H1 (cell line): Measurements from ENCODE around the gene REPIN1. TPM values are rescaled to one million over a fixed set of nuclear protein-coding genes. Genes with fewer than 3 reads are reported as not detected.

Experiments
- CTCF ChIA-PET: fragments of 300-600 bp; sonication (Branson Sonifier 250); formaldehyde crosslinking; loops from one replicate; lab custom pipeline; 2021; ENCODE audit not compliant: partially characterized antibody; lab: Charles Lee
- POLR2A ChIA-PET: fragments of 300-600 bp; sonication (Branson Sonifier 250); formaldehyde crosslinking; loops from one replicate; lab custom pipeline; 2021; ENCODE audit warnings: inconsistent platforms; ENCODE audit not compliant: partially characterized antibody; lab: Charles Lee
- DNase-seq, 2 experiments: peaks; one replicate each; pipeline versions ENCODE4 v3.0.0 to v3.0.0-alpha.2; 2010 to 2022; ENCODE audit warnings: low spot score in 2 of 2, low read depth in 1 of 2, mixed read lengths in 1 of 2
- FAIRE-seq: peaks from 2 replicates; lab custom pipeline; 2011; peaks lifted over from hg19 to GRCh38; lab: Jason Lieb, UNC
- H2AFZ ChIP-seq: 2 replicates; pipeline ENCODE4 v1.8.1; 2012; ENCODE audit warnings: low read length, inconsistent platforms
- H2AK5ac ChIP-seq: 2 replicates; pipeline ENCODE4 v1.6.1; 2013; ENCODE audit warnings: low read depth, low read length
- H2BK120ac ChIP-seq: replicated peaks from 2 replicates; pipeline ENCODE3; 2013; ENCODE audit warnings: low read depth, low read length, inconsistent platforms
- H2BK12ac ChIP-seq: 2 replicates; pipeline ENCODE4 v1.6.1; 2013; ENCODE audit warnings: low read depth, low read length
- H2BK15ac ChIP-seq: 2 replicates; pipeline ENCODE4 v1.6.1; 2013; ENCODE audit warnings: low read length
- H2BK20ac ChIP-seq: 2 replicates; pipeline ENCODE4 v1.6.1; 2013; ENCODE audit warnings: low read length
- H2BK5ac ChIP-seq: 2 replicates; pipeline ENCODE4 v1.6.1; 2013; ENCODE audit warnings: low read depth, low read length
- H3K14ac ChIP-seq: 2 replicates; pipeline ENCODE4 v1.6.1; 2013; ENCODE audit warnings: inconsistent platforms; ENCODE audit not compliant: insufficient read length
- H3K18ac ChIP-seq: 2 replicates; pipeline ENCODE4 v1.6.1; 2013; ENCODE audit warnings: low read length; ENCODE audit errors: extremely low read depth
- H3K23ac ChIP-seq: 2 replicates; pipeline ENCODE4 v1.6.1; 2013; ENCODE audit warnings: inconsistent platforms; ENCODE audit not compliant: insufficient read length
- H3K23me2 ChIP-seq: 2 replicates; pipeline ENCODE4 v1.6.1; 2013; ENCODE audit warnings: low read depth, low read length
- H3K27ac ChIP-seq: 2 replicates; pipeline ENCODE4 v1.6.1; 2011; ENCODE audit warnings: low read depth, low read length, inconsistent platforms
- H3K27me3 ChIP-seq, 4 experiments: replicated peaks in 1 of 4; 1 replicate in 1 of 4; 2 replicates in 3 of 4; pipeline versions ENCODE4 v1.6.1 to v1.8.1; 2011 to 2013; ENCODE audit warnings: low read length in 3 of 4, mild to moderate bottlenecking in 3 of 4, inconsistent platforms in 2 of 4, mixed read lengths in 2 of 4, moderate library complexity in 1 of 4; ENCODE audit not compliant: control insufficient read depth in 3 of 4, insufficient read depth in 3 of 4; ENCODE audit errors: extremely low read depth in 1 of 4
- H3K36me3 ChIP-seq, 4 experiments: 2 replicates each; pipeline versions ENCODE4 v1.6.1 to v1.8.1; 2011 to 2013; ENCODE audit warnings: mild to moderate bottlenecking in 4 of 4, low read length in 3 of 4, moderate library complexity in 2 of 4, control low read depth in 1 of 4, inconsistent platforms in 1 of 4; ENCODE audit not compliant: insufficient read depth in 4 of 4, control insufficient read depth in 2 of 4
- H3K4ac ChIP-seq: replicated peaks from 2 replicates; pipeline ENCODE3; 2013; ENCODE audit warnings: low read length, low read depth, mixed read lengths, inconsistent platforms; ENCODE audit not compliant: insufficient read length
- H3K4me1 ChIP-seq, 4 experiments: replicated peaks in 1 of 4; 1 replicate in 1 of 4; 2 replicates in 3 of 4; pipeline versions ENCODE4 v1.6.1 to v1.8.1; 2011 to 2013; ENCODE audit warnings: low read length in 3 of 4, inconsistent platforms in 2 of 4, mixed read lengths in 1 of 4; ENCODE audit not compliant: insufficient read depth in 4 of 4, control insufficient read depth in 3 of 4
- H3K4me2 ChIP-seq, 2 experiments: 2 replicates each; pipeline versions ENCODE4 v1.6.1 to v1.8.1; 2011 to 2013; ENCODE audit warnings: low read depth in 2 of 2, low read length in 2 of 2, control low read depth in 1 of 2, inconsistent platforms in 1 of 2, mild to moderate bottlenecking in 1 of 2; ENCODE audit not compliant: insufficient read depth in 1 of 2
- H3K4me3 ChIP-seq, 4 experiments: fragments of 200-600, 300-600 bp in 1 of 4; sonication (generic), shearing (Covaris generic), sonication (Bioruptor Twin) in 1 of 4; 2 replicates each; pipeline versions ENCODE4 v1.5.1 to v1.8.1; 2011 to 2016; ENCODE audit warnings: low read length in 4 of 4, low read depth in 3 of 4, control low read depth in 2 of 4, inconsistent platforms in 2 of 4, mild to moderate bottlenecking in 2 of 4, mixed read lengths in 1 of 4, moderate library complexity in 1 of 4; ENCODE audit not compliant: insufficient read depth in 2 of 4; ENCODE audit errors: extremely low read depth in 1 of 4
- H3K56ac ChIP-seq: replicated peaks from 2 replicates; pipeline ENCODE3; 2013; ENCODE audit warnings: low read depth, mild to moderate bottlenecking, mixed read lengths, low read length, inconsistent platforms; ENCODE audit not compliant: insufficient read length
- H3K79me1 ChIP-seq: 2 replicates; pipeline ENCODE4 v1.6.1; 2013; ENCODE audit warnings: low read depth, low read length, control low read depth
- H3K79me2 ChIP-seq, 2 experiments: 2 replicates each; pipeline versions ENCODE4 v1.6.1 to v1.8.1; 2012 to 2013; ENCODE audit warnings: low read length in 2 of 2, mild to moderate bottlenecking in 2 of 2, inconsistent platforms in 1 of 2; ENCODE audit not compliant: insufficient read depth in 2 of 2, control insufficient read depth in 1 of 2
- H3K9ac ChIP-seq, 4 experiments: replicated peaks in 1 of 4; 1 replicate in 1 of 4; 2 replicates in 3 of 4; pipeline versions ENCODE4 v1.6.1 to v1.8.1; 2011 to 2013; ENCODE audit warnings: low read depth in 3 of 4, low read length in 3 of 4, control low read depth in 2 of 4, mild to moderate bottlenecking in 2 of 4, moderate library complexity in 2 of 4, inconsistent platforms in 1 of 4; ENCODE audit errors: extremely low read depth in 1 of 4
- H3K9me3 ChIP-seq, 2 experiments: 2 replicates each; pipeline versions ENCODE4 v1.6.1 to v1.8.1; 2012 to 2013; ENCODE audit warnings: mild to moderate bottlenecking in 2 of 2, moderate library complexity in 2 of 2, control low read depth in 1 of 2, inconsistent platforms in 1 of 2, low read depth in 1 of 2, low read length in 1 of 2, mixed read lengths in 1 of 2; ENCODE audit not compliant: insufficient read depth in 2 of 2
- H4K20me1 ChIP-seq, 2 experiments: replicated peaks in 1 of 2; 2 replicates each; pipeline versions ENCODE3 to v1.8.1; 2011 to 2013; ENCODE audit warnings: inconsistent platforms in 2 of 2, low read length in 2 of 2, mild to moderate bottlenecking in 1 of 2; ENCODE audit not compliant: insufficient read depth in 2 of 2, control insufficient read depth in 1 of 2
- H4K5ac ChIP-seq: 2 replicates; pipeline ENCODE4 v1.6.1; 2013; ENCODE audit warnings: low read length, low read depth, mixed read lengths, inconsistent platforms; ENCODE audit not compliant: insufficient read length
- H4K8ac ChIP-seq: 2 replicates; pipeline ENCODE4 v1.8.0; 2013; ENCODE audit warnings: mild to moderate bottlenecking, moderate library complexity, low read length, inconsistent platforms; ENCODE audit not compliant: insufficient read depth; ENCODE audit errors: extremely low read depth
- H4K91ac ChIP-seq: replicated peaks from 2 replicates; pipeline ENCODE3; 2013; ENCODE audit warnings: low read length, mixed read lengths, inconsistent platforms; ENCODE audit not compliant: insufficient read length
- BCL11A ChIP-seq, 2 experiments: IDR thresholded peaks; one replicate each; pipeline ENCODE4 v1.6.1; 2011; ENCODE audit warnings: low read depth in 2 of 2, low read length in 2 of 2, mild to moderate bottlenecking in 2 of 2
- FOSL1 ChIP-seq: IDR thresholded peaks from 2 replicates; pipeline ENCODE4 v1.6.1; 2011; ENCODE audit warnings: mild to moderate bottlenecking, low read depth, low read length, moderate library complexity; ENCODE audit not compliant: insufficient read depth
- HDAC2 ChIP-seq, 2 experiments: fragments of 300-600 bp in 1 of 2; sonication (generic) in 1 of 2; IDR thresholded peaks; 2 replicates each; pipeline ENCODE4 v1.6.1; 2011 to 2012; ENCODE audit warnings: low read depth in 2 of 2, low read length in 2 of 2, mild to moderate bottlenecking in 2 of 2, moderate library complexity in 2 of 2, borderline replicate concordance in 1 of 2, inconsistent platforms in 1 of 2
- HDAC6 ChIP-seq: IDR thresholded peaks from one replicate; pipeline ENCODE4 v1.7.1; 2012; ENCODE audit warnings: low read depth, mild to moderate bottlenecking, inconsistent platforms, low read length, moderate library complexity
- PHF8 ChIP-seq: fragments of 200-600 bp; sonication (generic); conservative IDR thresholded peaks from 2 replicates; pipeline ENCODE4 v1.7.1; 2012; ENCODE audit warnings: low read depth, mild to moderate bottlenecking, inconsistent platforms, low read length, moderate library complexity
- POLR2A ChIP-seq, 2 experiments: IDR thresholded peaks; 1 replicate in 1 of 2; 2 replicates in 1 of 2; pipeline ENCODE4 v1.6.1; 2011; ENCODE audit warnings: low read depth in 2 of 2, low read length in 2 of 2, mild to moderate bottlenecking in 2 of 2; ENCODE audit errors: control extremely low read depth in 1 of 2
- SP2 ChIP-seq: IDR thresholded peaks from 2 replicates; pipeline ENCODE4 v1.6.1; 2012; ENCODE audit warnings: mild to moderate bottlenecking, low read length, inconsistent platforms
- SRF ChIP-seq: IDR thresholded peaks from 2 replicates; pipeline ENCODE4 v1.6.1; 2011; ENCODE audit warnings: mild to moderate bottlenecking, low read depth, low read length, moderate library complexity
- SUZ12 ChIP-seq: fragments of 200-600 bp; sonication (generic); IDR thresholded peaks from 2 replicates; pipeline ENCODE4 v1.6.1; 2012; ENCODE audit warnings: mild to moderate bottlenecking, inconsistent platforms, low read length, moderate library complexity, mixed read lengths
- TAF1 ChIP-seq: IDR thresholded peaks from 2 replicates; pipeline ENCODE4 v1.6.1; 2011; ENCODE audit warnings: mild to moderate bottlenecking, low read depth, low read length
- TCF12 ChIP-seq: IDR thresholded peaks from 2 replicates; pipeline ENCODE4 v1.6.1; 2011; ENCODE audit warnings: low read depth, mild to moderate bottlenecking, low read length
- USF2 ChIP-seq: IDR thresholded peaks from 2 replicates; pipeline ENCODE4 v1.6.1; 2011; ENCODE audit warnings: low read length, improper control_type of control experiment
- YY1 ChIP-seq: IDR thresholded peaks from 2 replicates; pipeline ENCODE4 v1.6.1; 2011; ENCODE audit warnings: low read depth, mild to moderate bottlenecking, low read length
- WGBS, 2 experiments: shearing (Covaris generic) in 1 of 2; methylation state at CpG; one replicate each; pipeline versions ENCODE4 v1.1.6 to v1.1.7; 2013 to 2015; ENCODE audit warnings: low lambda C conversion rate in 2 of 2, mixed read lengths in 2 of 2, inconsistent platforms in 1 of 2, low coverage in 1 of 2, missing lambda C conversion rate in 1 of 2; ENCODE audit not compliant: insufficient replicate concordance in 2 of 2, insufficient coverage in 1 of 2, insufficient read length in 1 of 2; ENCODE audit errors: extremely low coverage in 1 of 2, missing lambda C conversion rate in 1 of 2; 5-methylcytosine and 5-hydroxymethylcytosine counted together
- polyA plus RNA-seq, 7 experiments: library from polyadenylated mRNA; depleted of rRNA in 3 of 7; stranded (reverse) in 5 of 7; unstranded in 2 of 7; fragments of >200 nt in 5 of 7; fragments of 200-250 nt in 2 of 7; gene quantifications; 1 replicate in 5 of 7; 2 replicates in 1 of 7; 4 replicates in 1 of 7; pipeline versions ENCODE4 v1.2.1 to v1.2.3, GENCODE V29; 2011 to 2013; ENCODE audit warnings: missing spikeins in 2 of 7, mixed read lengths in 2 of 7
- total RNA-seq: library from RNA; stranded (reverse); fragmentation: NEBNext Ultra II Directional; extraction: Animal tissue kit (Norgen Biotek cat#: 25700); gene quantifications from 2 replicates; pipeline ENCODE4 v1.2.1, GENCODE V29; 2021

Gene REPIN1
- total and polyA plus RNA-seq, 2 of the 8 experiments (the other 6 are each of a cell fraction or from before 2014, with no cell fraction given): 98.6 to 125 TPM

GRCh38 chr7:150413640-150414081, 45.0 kb downstream of the REPIN1 start:
- H4K5ac ChIP-seq: no peak overlapping the region
- H3K4me2 ChIP-seq: no peak overlapping the region
- FAIRE-seq (no peak), DNase-seq (no peak)
- TF ChIP-seq HDAC6: no peak
- no peak for TF ChIP-seq SP2
- TF ChIP-seq SRF: no peak
- TF ChIP-seq TAF1: no peak
- no peak for TF ChIP-seq PHF8
- TF ChIP-seq TCF12: no peak
- no peak for TF ChIP-seq YY1
- TF ChIP-seq USF2: no peak
- TF ChIP-seq BCL11A (IDR thresholded peaks at IDR 0.05; ENCODE audit: low read depth in 2 of 2, low read length in 2 of 2): no peak
- no peak for TF ChIP-seq FOSL1
- TF ChIP-seq POLR2A (IDR thresholded peaks at IDR 0.05; ENCODE audit: control extremely low read depth in 1 of 2, low read depth in 2 of 2, low read length in 2 of 2): no peak
- no peak for TF ChIP-seq SUZ12
- no peak for TF ChIP-seq HDAC2 (IDR thresholded peaks at IDR 0.05; ENCODE audit: borderline replicate concordance in 1 of 2, low read depth in 2 of 2, low read length in 2 of 2)
- no peak overlapping the region for H3K56ac ChIP-seq
- H3K4me3 ChIP-seq: no peak overlapping the region
- H2AK5ac ChIP-seq: no peak overlapping the region; the same call in 1 of the 2 replicates
- no peaks in the 10 kb centered on the region for H3K9me3 ChIP-seq
- H3K23ac ChIP-seq: no peak overlapping the region
- H3K4me1 ChIP-seq: no peaks in the 10 kb centered on the region; a peak in 1 of 7 replicates
- no peak overlapping the region for H2BK15ac ChIP-seq
- H3K79me2 ChIP-seq: peaks cover 0 to 1% of the 10 kb centered on the region in 2 experiments; a peak in 1 of 4 replicates
- H2AFZ ChIP-seq: no peak overlapping the region
- H3K23me2 ChIP-seq: no peaks in the 10 kb centered on the region
- H3K27ac ChIP-seq: no peak overlapping the region
- H4K91ac ChIP-seq: no peak overlapping the region
- H3K36me3 ChIP-seq: peaks cover 4 to 30% (median 9%) of the 10 kb centered on the region in 4 experiments; a peak in 7 of 8 replicates
- WGBS, 2 experiments: 92% methylated on average over 10 of the region's 11 CpGs; no CpG with 5 or more reads in 1 of the 2 experiments
- H2BK120ac ChIP-seq: no peak overlapping the region
- no peaks in the 10 kb centered on the region for H3K27me3 ChIP-seq
- no peak overlapping the region for H2BK12ac ChIP-seq
- no peaks in the 10 kb centered on the region for H3K79me1 ChIP-seq
- H3K18ac ChIP-seq: 0 out of 2 replicates have a peak overlapping the region, but pooled peaks have one; percentile 9
- CTCF ChIA-PET: interaction anchor here (1.3 to 2.2 kb wide), 3 partner anchors 15 to 67 kb away, joined by 3 to 5 read pairs (median 3); no protein-coding TSS in a partner anchor
- no peak overlapping the region for H3K9ac ChIP-seq
- H4K8ac ChIP-seq: no peak overlapping the region
- peaks cover 0 to 3% of the 10 kb centered on the region in 2 experiments for H4K20me1 ChIP-seq
- no peak overlapping the region for H3K4ac ChIP-seq
- no peak overlapping the region for H2BK20ac ChIP-seq
- POLR2A ChIA-PET: interaction anchor here (1.7 to 14.9 kb wide), 4 partner anchors 16 to 44 kb away, joined by 5 to 164 read pairs (median 15); partner anchors contain the start of gene REPIN1
- no peak overlapping the region for H2BK5ac ChIP-seq
- no peak overlapping the region for H3K14ac ChIP-seq
